HTERT RPE-1 (cell line): Measurements from ENCODE around the gene SERPINB6.
"Not testable (repeated sequence)": the region's sequence is repeated elsewhere in the genome, so short reads cannot be mapped to it uniquely, and the experiment has no call there.

ENCODE experiments used
- in situ Hi-C: fragments of 300-500 bp; cut with MboI; formaldehyde crosslinking; loops from 4 replicates; pipeline ENCODE4 v1.14.3; 2020; ENCODE audit warnings: low sequenced_read_pairs

Gene SERPINB6

DNA sequence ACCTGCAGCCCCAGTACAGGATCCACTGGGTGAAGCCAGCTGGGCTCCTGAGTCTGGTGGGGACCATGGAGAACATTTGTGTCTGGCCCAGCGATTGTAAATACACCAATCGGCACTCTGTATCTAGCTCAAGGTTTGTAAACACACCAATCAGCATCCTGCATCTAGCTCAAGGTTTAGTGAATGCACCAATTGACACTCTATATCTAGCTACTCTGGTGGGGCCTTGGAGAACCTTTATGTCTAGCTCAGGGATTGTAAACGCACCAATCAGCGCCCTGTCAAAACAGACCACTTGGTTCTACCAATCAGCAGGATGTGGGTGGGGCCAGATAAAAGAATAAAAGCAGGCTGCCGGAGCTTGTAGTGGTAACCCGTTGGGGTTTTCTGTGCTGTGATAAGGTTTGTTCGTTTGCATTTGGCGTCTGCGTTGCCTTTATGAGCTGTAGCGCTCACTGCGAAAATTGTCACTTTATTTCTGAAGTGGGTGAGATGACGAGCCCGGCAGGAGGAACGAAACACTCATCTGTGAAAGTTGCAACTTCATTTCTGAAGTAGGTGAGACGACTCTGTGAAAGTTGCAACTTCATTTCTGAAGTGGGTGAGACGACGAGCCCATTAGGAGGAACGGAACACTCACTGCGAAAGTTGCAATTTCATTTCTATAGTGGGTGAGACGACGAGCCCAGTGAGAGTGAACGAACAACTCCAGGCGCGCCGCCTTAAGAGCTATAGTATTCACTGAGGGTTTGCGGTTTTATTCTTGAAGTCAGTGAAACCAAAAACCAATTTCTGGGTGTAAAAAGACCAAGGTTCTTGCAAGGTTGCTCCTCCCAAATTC is 31.1 kb downstream of the SERPINB6 start:
- in situ Hi-C loops = no loop called here

DNA sequence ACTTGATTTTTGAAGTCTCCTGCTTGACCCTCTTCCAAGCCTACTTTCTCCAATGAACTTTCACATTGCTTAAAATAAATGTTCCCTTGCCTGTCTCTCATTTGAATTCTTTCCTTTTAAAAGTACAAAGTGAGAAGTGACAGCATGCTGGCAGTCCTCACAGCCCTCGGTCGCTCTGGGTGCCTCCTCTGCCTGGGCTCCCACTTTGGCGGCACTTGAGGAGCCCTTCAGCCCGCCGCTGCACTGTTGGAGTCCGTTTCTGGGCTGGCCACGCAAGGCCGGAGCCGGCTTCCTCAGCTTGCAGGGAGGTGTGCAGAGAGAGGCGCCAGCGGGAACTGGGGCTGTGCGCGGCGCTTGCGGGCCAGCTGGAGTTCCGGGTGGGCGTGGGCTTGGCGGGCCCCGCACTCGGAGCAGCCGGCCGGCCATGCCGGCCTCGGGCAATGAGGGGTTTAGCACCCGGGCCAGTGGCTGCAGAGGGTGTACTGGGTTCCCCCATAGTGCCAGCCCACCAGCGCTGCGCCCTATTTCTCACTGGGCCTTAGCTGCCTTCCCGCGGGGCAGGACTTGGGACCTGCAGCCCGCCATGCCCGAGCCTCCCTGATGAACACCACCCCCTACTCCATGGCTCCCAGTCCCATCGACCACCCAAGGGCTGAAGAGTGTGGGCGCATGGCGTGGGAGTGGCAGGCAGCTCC is 31.9 kb downstream of the SERPINB6 start:
- in situ Hi-C loops = no loop called here

DNA sequence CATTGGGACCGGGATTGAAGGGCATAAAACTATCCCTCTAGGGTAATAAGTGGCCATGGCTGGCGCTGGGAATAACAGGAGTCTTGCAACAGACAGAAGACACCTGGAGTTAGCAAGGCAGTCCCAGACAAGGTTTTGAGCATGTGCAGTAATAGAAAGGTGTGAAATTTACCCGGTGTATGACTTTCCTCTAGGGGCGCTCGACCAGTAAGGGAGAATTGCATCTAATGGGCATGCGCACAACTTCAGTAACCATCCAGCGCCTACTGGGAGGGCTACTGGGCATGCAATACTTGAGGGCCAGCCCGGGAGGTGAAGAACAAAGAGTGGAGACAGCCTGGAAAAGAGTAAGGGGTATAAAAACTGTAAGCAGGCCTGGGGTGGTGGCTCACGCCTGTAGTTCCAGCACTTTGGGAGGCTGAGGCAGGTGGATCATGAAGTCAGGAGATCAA is 32.7 kb downstream of the SERPINB6 start:
- in situ Hi-C loops = no loop called here

GRCh38 chr6:2938004-2938631 is 33.2 kb downstream of the SERPINB6 start:
- in situ Hi-C loops = no loop called here

DNA sequence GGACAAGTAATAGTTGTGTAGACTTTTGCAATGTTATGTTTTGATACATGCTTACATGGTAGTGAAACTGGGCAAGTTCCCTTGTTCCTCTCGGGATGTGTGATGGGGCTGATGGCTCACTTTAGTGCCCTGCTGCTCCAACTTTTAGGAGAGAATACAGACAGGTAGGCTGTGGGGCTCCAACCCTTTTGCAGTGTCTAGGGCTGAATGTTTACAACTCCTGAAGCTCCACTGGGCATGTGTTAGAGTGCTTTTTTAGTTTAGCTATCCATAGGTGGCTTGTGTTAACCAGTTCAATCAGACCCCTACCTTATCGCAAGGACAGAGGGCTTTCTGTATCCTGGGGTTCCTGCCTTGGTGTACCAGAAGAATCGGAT is 33.8 kb downstream of the SERPINB6 start:
- in situ Hi-C loops = no loop called here

GRCh38 chr6:2935566-2936291 is 35.6 kb downstream of the SERPINB6 start:
- in situ Hi-C loops = no loop called here

GRCh38 chr6:2934057-2934456 is 37.3 kb downstream of the SERPINB6 start:
- in situ Hi-C loops = no loop called here

- in situ Hi-C loops = not testable (repeated sequence)
These were observed 38.5 kb downstream of the SERPINB6 start for GRCh38 chr6:2932911-2933310.

DNA sequence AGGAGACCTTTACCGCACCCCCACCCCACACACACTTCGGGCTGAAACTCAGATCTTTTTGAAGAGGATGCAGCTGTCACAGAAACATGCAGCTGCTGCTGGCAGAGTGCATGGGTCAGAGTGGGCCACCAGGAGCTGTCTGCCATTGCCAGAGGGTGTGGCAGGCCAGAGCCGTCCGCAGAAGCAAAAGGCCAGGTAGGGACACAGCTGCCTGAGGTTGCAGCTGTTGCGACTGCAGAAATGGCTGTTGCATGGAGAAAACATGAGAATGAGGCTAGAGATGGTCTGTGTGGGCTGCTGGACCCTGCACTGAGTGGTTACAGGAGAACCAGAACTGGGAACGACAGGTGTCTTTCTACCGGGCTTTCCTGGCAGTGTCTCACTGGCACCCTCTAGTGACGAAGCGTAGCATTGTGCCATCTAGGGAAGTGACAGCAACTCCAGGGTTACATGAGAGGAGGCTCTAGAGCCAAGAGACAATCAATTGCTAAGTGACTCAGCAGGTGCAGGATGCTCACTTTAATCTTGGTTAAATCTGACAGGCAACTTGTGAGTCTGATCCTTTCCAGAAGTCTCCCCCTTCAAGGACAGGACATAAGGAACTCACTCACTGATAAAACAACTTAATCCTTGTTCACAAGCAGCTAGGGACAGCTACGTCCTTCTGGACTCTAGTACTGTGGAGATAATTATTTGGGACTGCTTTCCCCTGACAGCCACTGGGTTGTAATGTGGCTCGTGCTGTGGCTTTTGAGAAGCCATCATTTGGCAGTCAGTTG is 39.2 kb downstream of the SERPINB6 start:
- in situ Hi-C loops = no loop called here

- in situ Hi-C loops = no loop called here
These were observed 40.3 kb downstream of the SERPINB6 start for GRCh38 chr6:2931055-2931454.

DNA sequence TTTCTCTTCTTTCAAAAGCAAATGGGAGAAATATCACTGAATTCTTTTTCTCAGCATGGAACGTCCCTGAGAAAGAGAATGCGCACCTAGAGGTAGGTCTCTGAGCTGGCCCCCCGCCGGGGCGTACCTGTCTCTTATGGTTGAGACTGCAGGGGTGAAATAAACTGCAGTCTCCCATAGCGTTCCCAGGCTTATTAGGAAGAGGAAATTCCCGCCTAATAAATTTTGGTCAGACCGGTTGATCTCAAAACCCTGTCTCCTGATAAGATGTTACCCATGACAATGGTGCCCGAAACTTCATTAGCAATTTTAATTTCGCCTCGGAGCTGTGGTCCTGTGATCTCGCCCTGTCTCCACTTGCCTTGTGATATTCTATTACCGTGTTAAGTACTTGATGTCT is 43.4 kb downstream of the SERPINB6 start:
- in situ Hi-C loops = not testable (repeated sequence)

DNA sequence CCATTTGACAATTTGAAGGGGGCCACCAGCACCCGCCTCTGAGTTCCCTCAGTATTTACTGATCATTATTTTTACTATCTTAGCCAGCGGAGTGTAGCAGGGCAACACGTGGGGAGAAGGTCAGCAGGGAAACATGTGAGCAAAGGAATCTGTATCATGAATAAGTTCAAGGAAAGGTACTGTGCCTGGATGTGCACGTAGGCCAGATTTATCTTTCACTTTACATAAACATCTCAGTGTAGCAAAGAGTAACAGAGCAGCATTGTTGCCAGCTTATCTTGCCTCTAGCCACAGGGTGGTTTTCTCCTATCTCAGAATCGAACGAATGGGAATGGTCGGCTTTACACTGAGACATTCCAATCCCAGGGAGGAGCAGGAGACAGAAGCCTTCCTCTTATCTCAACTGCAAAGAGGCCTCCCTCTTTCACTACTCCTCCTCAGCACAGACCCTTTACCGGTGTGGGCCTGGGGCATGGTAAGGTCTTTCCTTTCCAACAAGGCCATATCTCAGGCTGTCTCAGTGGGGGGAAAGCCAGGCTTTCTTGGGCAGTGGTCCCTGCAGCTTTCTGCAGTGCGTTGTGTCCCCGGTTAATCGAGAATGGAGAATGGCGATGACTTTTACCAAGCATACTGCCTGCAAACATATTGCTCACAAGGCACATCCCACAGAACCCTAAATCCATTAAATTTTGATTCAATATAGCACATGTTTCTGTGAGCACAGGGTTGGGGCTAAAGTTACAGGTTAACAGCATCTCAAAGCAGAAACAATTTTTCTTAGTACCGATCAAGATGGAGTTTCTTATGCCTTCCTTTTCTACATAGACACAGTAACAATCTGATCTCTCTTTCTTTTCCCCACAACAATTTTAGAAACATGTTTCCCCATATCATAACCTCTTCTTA is 45.3 kb downstream of the SERPINB6 start:
- in situ Hi-C loops = not testable (repeated sequence)

- in situ Hi-C loops = no loop called here
These were observed 49.7 kb downstream of the SERPINB6 start for GRCh38 chr6:2921520-2922115.

DNA sequence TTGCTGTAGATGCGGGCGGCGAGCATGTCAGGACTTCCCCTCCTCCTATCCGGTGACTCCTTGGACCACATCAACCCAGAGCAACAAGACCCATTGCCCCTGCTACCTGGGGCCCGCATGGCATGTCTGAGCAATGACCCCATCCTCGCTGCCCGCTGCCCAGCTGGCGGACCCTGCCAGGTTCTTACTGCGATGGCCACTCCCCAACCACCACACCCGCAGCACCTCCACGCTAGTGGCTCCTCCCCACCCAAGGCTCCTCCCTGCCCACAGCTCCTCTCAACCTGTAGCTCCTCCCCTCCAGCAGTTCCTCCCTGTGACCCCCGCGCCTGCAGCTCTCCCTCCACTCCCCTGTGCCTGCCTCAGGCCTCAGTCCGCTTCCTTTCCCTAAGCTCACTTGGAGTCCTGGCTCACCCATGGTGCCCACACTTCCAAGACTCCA is 50.7 kb downstream of the SERPINB6 start:
- in situ Hi-C loops = no loop called here

DNA sequence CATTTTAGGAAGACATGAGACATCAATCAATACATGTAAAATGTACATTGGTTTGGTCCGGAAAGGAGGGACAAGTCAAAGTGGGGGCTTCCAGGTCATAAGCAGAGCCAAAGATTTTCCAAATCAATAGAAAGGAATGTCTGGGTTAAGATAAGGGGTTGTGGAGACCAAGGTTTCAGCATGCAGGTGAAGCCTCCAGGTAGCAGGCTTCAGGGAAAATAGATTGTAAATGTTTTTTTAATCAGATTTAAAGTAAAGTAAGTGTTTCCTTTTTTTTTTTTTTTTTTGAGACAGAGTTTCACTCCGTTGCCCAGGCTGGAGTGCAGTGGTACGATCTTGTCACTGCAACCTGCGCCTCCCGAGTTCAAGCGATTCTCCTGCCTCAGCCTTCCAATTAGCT is 51.5 kb downstream of the SERPINB6 start:
- in situ Hi-C loops = no loop called here

DNA sequence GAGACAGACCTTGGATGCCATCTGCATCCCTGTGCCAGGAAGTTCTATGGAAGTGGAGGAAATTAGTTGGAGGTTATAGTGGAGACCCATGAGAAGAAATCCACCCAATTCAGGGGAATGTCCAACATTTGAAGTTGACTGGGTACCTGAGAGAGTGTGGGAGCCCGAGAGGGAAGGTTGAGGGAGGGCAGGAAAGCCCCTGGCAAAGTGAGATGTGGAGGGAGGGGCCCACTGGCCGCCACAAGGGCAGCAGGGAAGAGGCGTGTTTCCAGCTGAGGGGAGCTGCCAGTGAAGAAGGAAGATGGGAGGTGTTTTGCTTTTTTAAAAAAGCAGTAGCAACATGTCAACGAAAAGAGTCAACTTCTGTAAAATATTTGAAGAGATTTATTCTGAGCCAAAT is 52.0 kb downstream of the SERPINB6 start:
- in situ Hi-C loops = no loop called here

- in situ Hi-C loops = no loop called here
These were observed 52.4 kb downstream of the SERPINB6 start for GRCh38 chr6:2918936-2919335.

GRCh38 chr6:2917801-2918445 is 53.4 kb downstream of the SERPINB6 start:
- in situ Hi-C loops = no loop called here
